GM19452 (cell line): ENCODE measurements around the gene MAZ.
"Not testable (repeated sequence)": the region's sequence is repeated elsewhere in the genome, so short reads cannot be mapped to it uniquely, and the experiment has no call there.

Source experiments
- ATAC-seq: cut with Tn5 transposase; IDR thresholded peaks from one replicate; pipeline ENCODE4 v1.9.1; 2021; ENCODE audit not compliant: unreplicated experiment

The MAZ gene

GRCh38 chr16:29784157-29784556, 22.2 kb upstream of the MAZ start:
- no peak for ATAC-seq

DNA sequence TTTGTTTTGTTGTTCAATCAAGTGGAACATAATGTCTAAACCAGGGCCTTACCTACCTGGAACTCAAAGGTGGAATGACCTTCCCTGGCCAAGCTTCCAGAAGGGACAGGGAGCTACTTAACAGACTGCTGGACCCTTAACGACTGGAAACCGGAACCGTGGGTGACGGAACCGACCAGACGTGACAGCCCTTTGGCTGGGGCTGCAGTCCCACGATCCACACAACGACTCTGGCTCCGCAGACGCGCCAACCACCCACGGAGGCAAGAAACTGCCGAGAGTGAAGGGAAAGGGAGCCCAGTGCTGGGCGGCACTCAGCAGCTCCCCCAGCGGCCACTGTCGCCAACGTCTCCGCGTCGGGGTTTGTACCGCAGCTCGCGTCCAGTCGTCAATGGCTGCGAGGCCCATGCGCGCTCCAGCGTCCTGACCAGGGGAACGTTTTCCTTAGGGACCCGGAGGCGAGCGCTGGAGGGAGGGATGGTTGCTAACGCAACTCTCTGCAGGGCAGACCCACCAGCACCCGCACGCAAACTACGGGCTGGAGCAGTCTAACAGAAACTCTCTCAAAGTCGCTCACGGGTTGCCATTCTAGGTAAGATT, 21.3 kb upstream of the MAZ start:
- ATAC-seq: no peak

- not testable (repeated sequence) for ATAC-seq
Observed at GRCh38 chr16:29787155-29787554, 19.2 kb upstream of the MAZ start.

DNA sequence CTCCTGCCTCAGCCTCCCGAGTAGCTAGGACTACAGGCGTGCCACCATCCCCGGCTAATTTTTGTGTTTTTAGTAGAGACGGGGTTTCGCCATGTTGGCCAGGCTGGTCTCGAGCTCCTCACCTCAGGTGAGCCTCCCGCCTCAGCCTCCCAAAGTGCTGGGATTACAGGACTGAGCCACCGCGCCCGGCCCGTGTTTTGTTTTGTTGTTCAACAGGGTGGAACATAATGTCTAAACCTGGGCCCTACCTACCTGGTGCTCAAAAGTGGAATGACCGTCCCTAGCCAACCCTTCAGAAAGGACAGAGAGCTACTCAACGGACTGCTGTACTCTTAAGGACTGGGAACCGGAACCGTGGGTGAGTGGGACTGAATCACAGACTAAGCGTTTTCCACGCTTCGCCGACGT, 16.6 kb upstream of the MAZ start:
- ATAC-seq: no peak

GRCh38 chr16:29790183-29790948, 16.0 kb upstream of the MAZ start, which contains the start of gene KIF22:
Gene KIF22, plus strand, starts transcription at chr16:29790751. Its CDS starts 9 bp downstream, at chr16:29790760.
- ATAC-seq: peak; percentile 94

GRCh38 chr16:29790949-29791844, 15.1 kb upstream of the MAZ start:
- ATAC-seq: peak; percentile 5

GRCh38 chr16:29791845-29792807, 14.2 kb upstream of the MAZ start:
- no peak for ATAC-seq

GRCh38 chr16:29793153-29793552, 13.2 kb upstream of the MAZ start:
- not testable (repeated sequence) for ATAC-seq

GRCh38 chr16:29794231-29794710, 12.1 kb upstream of the MAZ start:
- no peak for ATAC-seq

DNA sequence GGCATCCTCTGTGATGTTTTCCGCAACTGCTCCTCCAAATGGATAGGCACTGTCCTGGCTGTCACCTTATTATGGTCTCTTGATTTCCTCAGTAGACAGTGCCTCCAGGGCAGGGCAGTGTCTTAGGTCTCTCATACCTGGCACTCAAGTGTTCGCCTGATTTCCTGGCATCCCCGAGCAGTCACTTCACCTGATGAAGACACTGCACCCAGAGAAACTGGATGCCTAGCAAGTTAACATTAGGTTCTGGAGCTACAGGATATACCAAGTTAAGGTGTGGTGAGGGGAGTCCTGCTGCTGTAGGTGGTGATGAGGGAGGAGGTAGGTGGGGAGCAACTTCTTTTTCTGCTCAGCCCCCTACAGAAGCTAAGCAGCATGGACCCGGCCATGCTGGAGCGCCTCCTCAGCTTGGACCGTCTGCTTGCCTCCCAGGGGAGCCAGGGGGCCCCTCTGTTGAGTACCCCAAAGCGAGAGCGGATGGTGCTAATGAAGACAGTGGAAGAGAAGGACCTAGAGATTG, 3.9 kb upstream of the MAZ start:
- ATAC-seq: no peak

DNA sequence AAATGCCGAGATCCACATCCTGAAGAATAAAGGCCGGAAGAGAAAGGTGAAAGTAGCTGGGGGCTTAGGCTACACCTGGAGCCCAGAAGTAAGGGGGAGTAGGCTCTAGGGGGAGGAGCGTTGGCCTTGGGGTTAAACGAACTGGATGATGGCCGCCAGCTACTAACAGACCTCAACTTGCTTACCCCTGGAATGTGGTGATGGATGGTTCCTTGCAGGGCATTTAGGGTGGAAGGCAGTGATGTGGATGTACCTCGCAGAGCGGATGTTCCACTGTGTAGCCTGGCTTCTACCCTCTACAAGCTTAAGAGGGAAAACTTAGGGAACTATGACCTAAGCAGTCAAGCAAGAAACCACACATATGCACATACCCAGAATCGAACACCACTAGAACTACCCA, 2.3 kb upstream of the MAZ start:
- no peak for ATAC-seq

DNA sequence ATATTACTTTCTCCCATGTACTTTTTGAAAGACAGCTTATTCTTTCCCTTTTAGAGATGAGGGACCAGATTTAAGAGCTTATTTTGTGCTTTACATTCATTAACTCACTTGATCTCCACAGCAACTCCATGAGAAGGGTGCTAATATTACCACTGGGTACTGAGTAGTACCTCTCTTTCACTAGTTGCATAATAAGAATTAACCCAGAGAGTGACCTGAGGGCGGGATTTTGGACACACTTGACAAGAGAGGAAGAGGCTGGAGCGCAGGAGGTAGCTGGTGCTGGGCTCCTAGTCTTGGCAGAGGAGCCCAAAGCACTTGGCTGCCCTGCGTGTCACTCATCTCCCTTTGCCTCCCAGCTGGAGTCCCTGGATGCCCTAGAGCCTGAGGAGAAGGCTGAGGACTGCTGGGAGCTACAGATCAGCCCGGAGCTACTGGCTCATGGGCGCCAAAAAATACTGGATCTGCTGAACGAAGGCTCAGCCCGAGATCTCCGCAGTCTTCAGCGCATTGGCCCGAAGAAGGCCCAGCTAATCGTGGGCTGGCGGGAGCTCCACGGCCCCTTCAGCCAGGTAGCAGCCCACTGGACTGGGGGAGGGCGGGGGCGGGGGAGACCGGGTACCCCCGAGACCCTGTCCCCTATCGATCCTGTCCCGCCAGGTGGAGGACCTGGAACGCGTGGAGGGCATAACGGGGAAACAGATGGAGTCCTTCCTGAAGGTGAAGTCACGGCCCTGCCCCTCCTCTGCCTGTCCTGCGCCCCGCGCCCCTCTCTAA, 1.7 kb upstream of the MAZ start:
- ATAC-seq: no peak

- peak; percentile 49 for ATAC-seq
Observed at GRCh38 chr16:29805232-29806098, 864 bp upstream of the MAZ start.

GRCh38 chr16:29806641-29807425, 504 bp downstream of the MAZ start:
- no peak for ATAC-seq

DNA sequence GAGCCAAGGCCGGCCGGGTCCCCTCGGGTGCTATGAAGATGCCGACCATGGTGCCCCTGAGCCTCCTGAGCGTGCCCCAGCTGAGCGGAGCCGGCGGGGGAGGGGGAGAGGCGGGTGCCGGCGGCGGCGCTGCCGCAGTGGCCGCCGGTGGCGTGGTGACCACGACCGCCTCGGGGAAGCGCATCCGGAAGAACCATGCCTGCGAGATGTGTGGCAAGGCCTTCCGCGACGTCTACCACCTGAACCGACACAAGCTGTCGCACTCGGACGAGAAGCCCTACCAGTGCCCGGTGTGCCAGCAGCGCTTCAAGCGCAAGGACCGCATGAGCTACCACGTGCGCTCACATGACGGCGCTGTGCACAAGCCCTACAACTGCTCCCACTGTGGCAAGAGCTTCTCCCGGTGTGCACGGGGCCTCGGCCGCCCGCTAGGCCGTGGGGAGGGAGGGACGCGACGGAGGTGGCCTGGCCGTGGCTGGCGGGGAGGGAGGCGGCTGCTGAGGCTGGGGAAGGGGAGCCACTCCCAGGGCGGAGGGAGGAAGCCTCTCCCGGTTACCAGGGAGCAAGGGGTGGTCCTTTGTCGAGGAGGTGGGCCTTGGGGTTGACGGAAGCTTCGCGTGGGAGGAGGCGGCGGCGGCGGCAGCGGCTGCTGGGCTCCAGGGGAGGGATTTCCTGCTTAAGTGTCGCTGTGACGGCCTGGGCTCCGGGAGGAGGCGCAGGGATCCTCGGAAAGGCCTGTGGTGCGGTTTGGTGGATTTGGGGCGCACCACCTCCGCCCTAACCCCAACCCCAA, 1.3 kb downstream of the MAZ start:
- no peak for ATAC-seq

- no peak for ATAC-seq
Observed at GRCh38 chr16:29808219-29808900, 2.0 kb downstream of the MAZ start.
